Lung (tissue), 12 donors: Measurements from ENCODE around the gene SUMO2. TPM values are rescaled to one million over a fixed set of nuclear protein-coding genes. Genes with fewer than 3 reads are reported as not detected.

Source experiments
- ATAC-seq: fragments of 200-7000 bp; cut with Tn5 transposase; one replicate; pipeline ENCODE4 v1.9.1; 2020; ENCODE audit warnings: moderate number of reproducible peaks; ENCODE audit not compliant: insufficient read depth, low FRiP score
- DNase-seq, 3 donors: peaks; one replicate each; pipeline ENCODE4 v3.0.0-alpha.2; 2013 to 2017
- H3K27ac ChIP-seq, 2 donors: one replicate each; pipeline ENCODE4 v1.5.1; 2013; ENCODE audit warnings: mild to moderate bottlenecking in 2 of 2, moderate library complexity in 2 of 2, control low read depth in 1 of 2, inconsistent platforms in 1 of 2, low read depth in 1 of 2, low read length in 1 of 2
- H3K27me3 ChIP-seq, 3 donors: one replicate each; pipeline ENCODE4 v1.5.1; 2013; ENCODE audit warnings: low read length in 2 of 3; ENCODE audit not compliant: control insufficient read depth in 3 of 3, insufficient read depth in 3 of 3
- H3K36me3 ChIP-seq, 4 donors: one replicate each; pipeline ENCODE4 v1.5.1; 2013; ENCODE audit warnings: low read length in 4 of 4, mild to moderate bottlenecking in 1 of 4, moderate library complexity in 1 of 4; ENCODE audit not compliant: control insufficient read depth in 4 of 4, insufficient read depth in 4 of 4
- H3K4me1 ChIP-seq, 5 donors: one replicate each; pipeline ENCODE4 v1.5.1; 2013; ENCODE audit warnings: low read length in 5 of 5, mild to moderate bottlenecking in 2 of 5, moderate library complexity in 1 of 5; ENCODE audit not compliant: control insufficient read depth in 5 of 5, insufficient read depth in 5 of 5
- H3K4me3 ChIP-seq: one replicate; pipeline ENCODE4 v1.5.1; 2013; ENCODE audit warnings: mild to moderate bottlenecking, control low read depth, moderate library complexity
- H3K9ac ChIP-seq, 2 donors: one replicate each; pipeline ENCODE4 v1.5.1; 2013; ENCODE audit warnings: low read length in 2 of 2, control low read depth in 1 of 2; ENCODE audit not compliant: insufficient read depth in 1 of 2
- H3K9me3 ChIP-seq, 4 donors: one replicate each; pipeline ENCODE4 v1.5.1; 2013; ENCODE audit warnings: low read length in 3 of 4, mild to moderate bottlenecking in 1 of 4, moderate library complexity in 1 of 4; ENCODE audit not compliant: control insufficient read depth in 4 of 4, insufficient read depth in 3 of 4
- WGBS, 2 donors: extraction: QIAGEN DNeasy Blood & Tissue Kit; methylation state at CpG; one replicate each; pipeline ENCODE4 v1.1.7; 2013; 5-methylcytosine and 5-hydroxymethylcytosine counted together
- polyA plus RNA-seq, 2 donors: library from polyadenylated mRNA; stranded (reverse); fragments of 200-250 nt; gene quantifications; one replicate each; pipeline ENCODE4 v1.2.1, GENCODE V29; 2013
- total RNA-seq, 2 donors: library from RNA; depleted of rRNA in 1 of 2; stranded (reverse); fragments of >200 nt in 1 of 2; gene quantifications; one replicate each; pipeline ENCODE4 v1.2.1, GENCODE V29; 2014 to 2021
- TF ChIP-seq, protein P1 (sequence below): IDR thresholded peaks from 2 replicates; pipeline ENCODE4 v1.5.1; 2012; ENCODE audit warnings: mild to moderate bottlenecking; ENCODE audit errors: control extremely low read depth, extremely low read depth
- donor health status: control.
- donor health status: control.
- donor health status: Bipolar disorder and iron deficiency.
- donor health status: healthy.
- donor health status: DM: yes; HTN: yes; CAD: no.

The SUMO2 gene
- total and polyA plus RNA-seq, 4 donors, result 53.6 to 242 (median 89.4) TPM

DNA sequence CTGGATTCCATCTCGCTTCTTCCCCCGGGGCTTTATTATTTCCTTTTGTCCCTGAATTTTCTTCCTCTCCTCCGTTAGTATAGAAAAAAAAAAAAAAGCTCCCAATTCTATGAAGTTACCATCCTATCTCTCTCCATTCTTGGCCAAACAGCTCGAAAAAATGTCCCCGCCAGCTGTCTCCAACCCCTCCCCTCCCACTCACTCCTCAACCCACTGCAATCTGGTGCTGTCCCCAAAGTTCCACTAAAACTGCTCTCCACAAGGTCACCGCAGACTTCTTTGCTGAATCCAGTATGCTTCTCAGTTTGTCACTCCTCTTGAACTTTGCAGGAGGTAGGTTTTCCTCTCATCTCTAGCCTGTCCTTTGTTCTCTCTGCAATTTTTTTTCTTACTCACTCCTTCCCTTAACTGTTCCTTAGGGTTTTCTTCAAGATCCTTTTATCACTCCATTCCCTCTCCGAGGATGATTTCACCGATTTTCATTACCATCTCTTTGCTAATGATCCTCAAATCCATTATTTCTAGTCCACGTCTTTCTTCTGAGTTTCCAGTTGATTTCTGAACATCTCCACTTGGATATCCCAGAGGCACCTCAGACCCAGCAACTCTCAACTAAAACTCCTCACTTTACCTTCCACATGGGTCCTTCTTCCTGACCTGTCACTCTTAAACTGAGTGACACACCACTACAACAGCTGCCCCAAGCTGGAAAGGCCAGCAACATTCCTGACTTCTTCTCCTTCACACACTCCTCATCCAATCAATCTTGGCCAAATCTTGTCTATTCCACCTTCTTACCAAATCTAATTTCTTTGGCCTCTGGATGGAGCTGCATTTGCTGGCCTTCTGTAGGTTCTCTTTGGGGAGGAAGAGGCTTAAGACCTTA, 1.5 kb upstream of the SUMO2 start:
- ATAC-seq (no peak), DNase-seq (no peak)
- peaks cover 0 to 7% (median 0%) of the 10 kb centered on the region in 5 donors for H3K4me1 ChIP-seq
- no peaks in the 10 kb centered on the region for H3K27me3 ChIP-seq
- no peaks in the 10 kb centered on the region for H3K9me3 ChIP-seq
- no peak overlapping the region for H3K9ac ChIP-seq
- peaks cover 0 to 6% (median 3%) of the 10 kb centered on the region in 4 donors for H3K36me3 ChIP-seq
- H3K27ac ChIP-seq, result no peak overlapping the region
- H3K4me3 ChIP-seq, result no peak overlapping the region
- TF ChIP-seq, protein P1, sequence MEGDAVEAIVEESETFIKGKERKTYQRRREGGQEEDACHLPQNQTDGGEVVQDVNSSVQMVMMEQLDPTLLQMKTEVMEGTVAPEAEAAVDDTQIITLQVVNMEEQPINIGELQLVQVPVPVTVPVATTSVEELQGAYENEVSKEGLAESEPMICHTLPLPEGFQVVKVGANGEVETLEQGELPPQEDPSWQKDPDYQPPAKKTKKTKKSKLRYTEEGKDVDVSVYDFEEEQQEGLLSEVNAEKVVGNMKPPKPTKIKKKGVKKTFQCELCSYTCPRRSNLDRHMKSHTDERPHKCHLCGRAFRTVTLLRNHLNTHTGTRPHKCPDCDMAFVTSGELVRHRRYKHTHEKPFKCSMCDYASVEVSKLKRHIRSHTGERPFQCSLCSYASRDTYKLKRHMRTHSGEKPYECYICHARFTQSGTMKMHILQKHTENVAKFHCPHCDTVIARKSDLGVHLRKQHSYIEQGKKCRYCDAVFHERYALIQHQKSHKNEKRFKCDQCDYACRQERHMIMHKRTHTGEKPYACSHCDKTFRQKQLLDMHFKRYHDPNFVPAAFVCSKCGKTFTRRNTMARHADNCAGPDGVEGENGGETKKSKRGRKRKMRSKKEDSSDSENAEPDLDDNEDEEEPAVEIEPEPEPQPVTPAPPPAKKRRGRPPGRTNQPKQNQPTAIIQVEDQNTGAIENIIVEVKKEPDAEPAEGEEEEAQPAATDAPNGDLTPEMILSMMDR, result no peak
- WGBS, 2 donors, result 95% methylated on average over 9 of the region's 9 CpGs

- TF ChIP-seq, protein P1, result no peak
- 0% methylated on average over 28 to 33 of the region's 33 CpGs for WGBS, 2 donors
- Histone ChIP-seq H3K9me3 (no peaks in the 10 kb centered on the region), H3K36me3 (peaks cover 0 to 13% (median 6%) of the 10 kb centered on the region in 4 donors), H3K27ac (peak overlapping the region; percentile 97 to 100), H3K4me1 (peaks cover 0 to 7% (median 0%) of the 10 kb centered on the region in 5 donors), H3K9ac (peak overlapping the region in 1 of 2 donors; percentile 85), H3K4me3 (peak overlapping the region; percentile 86), H3K27me3 (no peaks in the 10 kb centered on the region)
- no peak for DNase-seq
- no peak for ATAC-seq
Observed at GRCh38 chr17:75182319-75182568, 515 bp downstream of the SUMO2 start.

DNA sequence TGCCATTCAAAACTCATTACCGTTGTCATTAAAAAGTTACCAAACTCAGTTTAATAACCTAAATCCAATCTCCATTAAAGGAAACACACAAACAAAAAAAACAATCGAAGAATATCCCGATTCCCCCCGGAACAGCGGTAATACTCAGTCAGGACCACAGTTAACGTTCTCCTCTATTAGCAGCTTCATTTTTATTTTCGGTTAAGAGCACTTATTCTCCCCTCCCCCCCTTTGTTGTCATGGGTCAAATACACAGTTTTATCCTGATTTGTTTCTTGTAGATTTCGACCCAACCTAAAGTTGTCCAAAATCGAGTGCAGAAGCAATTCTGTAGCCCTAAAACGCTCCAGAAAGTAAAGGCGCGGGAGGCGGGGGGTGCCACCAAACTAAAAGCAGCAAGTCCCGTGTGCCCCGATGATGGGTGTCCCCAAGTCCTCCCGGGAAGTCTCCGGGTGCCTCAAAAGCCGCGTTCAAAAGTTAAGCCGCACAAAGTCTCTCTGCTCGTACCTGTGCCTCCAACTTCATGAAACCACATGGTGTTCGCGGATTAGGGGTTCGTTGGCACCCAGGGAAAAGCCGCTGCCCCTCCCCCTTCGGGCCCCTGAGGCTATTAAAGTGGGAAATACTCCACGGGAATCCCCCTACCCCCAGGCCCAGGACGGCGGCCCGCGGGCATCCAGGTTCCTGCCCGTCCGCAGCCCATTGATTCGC, 996 bp downstream of the SUMO2 start:
- Histone ChIP-seq H3K9ac (peak overlapping the region; percentile 57 to 85), H3K4me1 (peaks cover 0 to 7% (median 0%) of the 10 kb centered on the region in 5 donors), H3K27me3 (no peaks in the 10 kb centered on the region), H3K36me3 (peaks cover 0 to 13% (median 7%) of the 10 kb centered on the region in 4 donors), H3K9me3 (no peaks in the 10 kb centered on the region), H3K27ac (peak overlapping the region; percentile 97 to 100), H3K4me3 (peak overlapping the region; percentile 86)
- peak in 2 of 3 donors; percentile 15 to 39 for DNase-seq
- TF ChIP-seq, protein P1, result no peak
- no peak for ATAC-seq
- 0% methylated on average over 32 to 34 of the region's 34 CpGs for WGBS, 2 donors
